Left renal cortex interstitium (tissue), 4 donors: Measurements from ENCODE around the gene BECN2. TPM values are rescaled to one million over a fixed set of nuclear protein-coding genes. Genes with fewer than 3 reads are reported as not detected.

Experiments used
- DNase-seq, 4 donors: peaks; one replicate each; pipeline ENCODE4 v3.0.0-alpha.2; 2013; ENCODE audit warnings: low read depth in 4 of 4, low spot score in 2 of 4, missing footprints in 1 of 4
- polyA plus RNA-seq, 4 donors: library from polyadenylated mRNA; unstranded; fragments of 120-200 nt; gene quantifications; one replicate each; pipeline ENCODE4 v1.2.1, GENCODE V29; 2013; ENCODE audit not compliant: insufficient read length in 4 of 4

BECN2 gene
- not detected for polyA plus RNA-seq

DNA sequence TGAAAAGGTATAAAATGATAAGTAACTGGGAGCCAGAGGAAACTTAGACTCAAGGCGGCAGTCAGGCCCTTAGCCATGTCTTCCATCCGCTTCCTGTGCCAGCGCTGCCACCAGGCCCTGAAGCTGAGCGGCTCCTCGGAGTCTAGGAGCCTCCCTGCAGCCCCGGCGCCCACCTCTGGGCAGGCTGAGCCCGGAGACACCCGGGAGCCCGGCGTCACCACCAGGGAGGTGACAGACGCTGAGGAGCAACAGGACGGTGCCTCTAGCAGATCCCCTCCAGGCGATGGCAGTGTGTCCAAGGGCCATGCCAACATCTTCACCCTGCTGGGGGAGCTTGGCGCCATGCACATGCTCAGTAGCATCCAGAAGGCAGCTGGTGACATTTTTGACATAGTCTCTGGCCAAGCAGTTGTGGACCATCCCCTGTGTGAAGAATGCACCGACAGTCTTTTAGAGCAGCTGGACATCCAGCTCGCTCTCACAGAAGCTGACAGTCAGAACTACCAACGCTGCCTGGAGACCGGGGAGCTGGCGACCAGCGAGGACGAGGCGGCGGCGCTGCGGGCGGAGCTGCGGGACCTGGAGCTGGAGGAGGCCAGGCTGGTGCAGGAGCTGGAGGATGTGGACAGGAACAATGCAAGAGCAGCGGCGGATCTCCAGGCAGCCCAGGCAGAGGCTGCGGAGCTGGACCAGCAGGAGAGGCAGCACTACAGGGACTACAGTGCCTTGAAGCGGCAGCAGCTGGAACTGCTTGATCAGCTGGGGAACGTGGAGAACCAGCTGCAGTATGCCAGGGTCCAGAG is at the start of gene BECN2:
Gene BECN2 (plus strand): TSS at position 76 of the 803 bp plus-strand sequence. CDS start 0 bp downstream, at position 76.
- no peak for DNase-seq

DNA sequence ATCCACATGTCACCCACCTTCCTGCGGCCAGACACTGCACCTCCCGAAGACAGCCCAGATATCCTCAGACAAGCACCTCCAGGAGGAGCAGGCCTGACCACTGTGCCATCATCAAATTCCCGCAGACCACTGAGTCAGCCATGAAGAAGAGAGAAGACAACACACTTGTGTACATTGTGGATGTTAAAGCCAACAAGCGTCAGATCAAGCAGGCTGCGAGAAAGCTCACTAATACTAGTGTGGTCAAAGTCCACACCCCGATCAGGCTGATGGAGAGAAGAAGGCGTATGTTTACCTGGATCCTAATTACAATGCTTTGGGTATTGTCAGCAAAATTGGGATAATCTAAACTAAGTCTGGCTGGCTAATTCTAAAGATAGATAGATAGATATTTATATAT is 41.4 kb upstream of the BECN2 start:
- no peak for DNase-seq

DNA sequence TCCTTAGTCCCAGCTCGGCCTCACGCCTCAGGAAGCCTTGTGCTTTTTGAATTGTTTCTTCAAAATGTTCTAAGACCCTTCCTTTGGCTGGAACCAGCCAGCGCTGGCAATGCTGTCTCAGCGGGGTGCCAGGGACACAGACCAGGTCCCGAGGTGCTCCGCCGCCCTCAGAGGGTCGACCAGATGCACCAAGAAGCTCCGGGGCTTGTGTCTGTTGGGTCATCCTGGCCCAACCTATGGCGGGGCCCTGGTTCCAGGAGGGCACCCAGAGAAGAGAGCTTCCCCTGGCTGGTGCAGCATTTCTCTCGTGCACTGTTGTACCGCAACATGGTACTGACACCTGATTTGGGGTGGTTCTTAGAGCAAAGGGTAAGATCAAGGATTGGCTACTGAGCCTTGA is 40.1 kb upstream of the BECN2 start:
- DNase-seq: no peak

DNA sequence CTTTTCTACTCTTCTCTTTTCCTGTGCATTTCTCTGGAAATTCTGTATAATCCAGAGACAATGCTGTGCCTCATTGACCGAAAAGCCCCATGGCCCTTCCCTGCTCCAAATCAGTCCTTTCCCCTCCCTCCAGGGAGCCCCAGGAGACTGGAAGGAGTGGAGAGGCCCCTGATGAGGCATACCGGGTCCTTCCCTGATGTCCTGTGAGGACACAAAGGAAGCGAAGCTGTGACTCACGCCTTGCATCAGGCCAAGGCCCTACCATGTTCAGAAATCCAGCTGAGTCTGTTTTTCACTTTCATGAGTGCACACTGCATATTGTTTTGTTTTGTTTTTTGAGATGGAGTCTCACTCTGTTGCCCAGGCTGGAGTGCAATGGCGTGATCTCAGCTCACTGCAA is 38.7 kb upstream of the BECN2 start:
- no peak for DNase-seq

DNA sequence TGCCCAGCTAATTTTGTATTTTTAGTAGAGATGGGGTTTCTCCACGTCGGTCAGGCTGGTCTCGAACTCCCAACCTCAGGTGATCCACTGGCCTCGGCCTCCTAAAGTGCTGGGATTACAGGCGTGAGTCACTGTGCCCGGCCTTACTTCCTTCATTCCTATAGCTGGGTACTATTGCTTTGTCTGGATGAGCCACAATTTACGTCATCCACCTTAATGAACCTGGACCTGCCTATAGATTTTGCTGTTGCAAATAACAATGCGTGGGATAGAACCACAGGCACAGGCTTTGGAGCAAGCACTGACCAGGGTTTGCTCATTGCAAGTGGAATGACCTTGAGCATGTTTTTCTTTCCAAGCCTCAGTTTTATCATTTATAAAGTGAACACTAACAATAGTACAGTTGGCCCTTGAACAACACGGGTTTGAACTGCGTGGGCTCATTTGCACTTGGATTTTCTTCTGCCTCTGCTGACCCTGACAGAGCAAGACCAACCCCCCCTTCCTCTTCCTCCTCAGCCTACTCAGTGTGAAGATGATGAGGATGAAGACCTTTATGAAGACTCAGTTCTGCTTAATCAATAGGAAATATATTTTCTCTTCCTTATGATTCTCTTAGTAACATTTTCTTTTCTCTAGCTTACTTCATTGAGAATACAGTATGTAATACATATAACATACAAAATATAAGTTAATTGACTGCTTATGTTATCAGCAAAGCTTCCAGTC is 33.3 kb upstream of the BECN2 start:
- no peak for DNase-seq

DNA sequence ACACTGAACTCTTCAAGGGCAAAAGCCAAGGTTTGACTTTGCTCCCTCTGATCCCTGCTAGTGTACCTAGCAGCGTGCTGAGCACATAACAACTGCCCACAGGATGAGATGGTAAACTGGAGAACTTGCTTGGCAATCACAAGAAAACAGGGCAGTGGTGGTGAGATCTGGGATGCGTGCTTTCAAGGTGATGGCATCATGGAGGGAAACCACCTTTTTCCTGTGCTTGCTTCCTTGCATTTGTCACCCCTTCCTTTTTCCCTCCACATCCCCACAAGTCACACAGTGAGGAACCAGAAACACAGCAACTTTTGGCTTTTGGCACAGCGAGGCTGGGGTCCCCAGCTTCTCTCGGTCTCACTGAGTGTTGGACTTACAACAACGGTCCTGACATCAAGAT is 31.4 kb upstream of the BECN2 start:
- DNase-seq: no peak

DNA sequence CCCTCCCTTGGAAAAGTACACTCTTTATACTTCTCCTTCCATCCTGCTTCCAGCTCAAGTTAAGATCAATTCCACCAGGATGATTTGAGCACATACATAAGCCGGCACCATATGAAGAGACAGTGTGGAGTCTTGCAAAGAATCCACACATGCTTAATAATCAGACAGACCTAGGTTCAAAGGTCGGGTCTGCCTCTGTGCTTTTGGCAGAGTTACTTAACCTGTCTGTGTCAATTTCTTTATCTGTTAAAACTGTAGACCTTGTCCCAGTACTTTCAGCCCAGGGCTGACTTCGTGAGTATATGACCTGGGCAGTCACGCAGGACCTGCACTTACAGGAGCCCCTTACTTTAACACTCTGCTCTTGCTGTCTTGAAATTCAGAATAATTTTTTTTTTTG is 30.2 kb upstream of the BECN2 start:
- DNase-seq: no peak

GRCh38 chr1:241932845-241933244 is 24.7 kb upstream of the BECN2 start:
- DNase-seq: no peak

- peak in 2 of 4 donors; percentile 7 to 45 for DNase-seq
Measured at GRCh38 chr1:241934201-241934848, 23.2 kb upstream of the BECN2 start.

- DNase-seq: no peak
Measured at GRCh38 chr1:241934866-241935265, 22.7 kb upstream of the BECN2 start.

- DNase-seq: no peak
Measured at GRCh38 chr1:241939798-241940197, 17.8 kb upstream of the BECN2 start.

- DNase-seq: no peak
Measured at GRCh38 chr1:241942738-241943137, 14.8 kb upstream of the BECN2 start.

DNA sequence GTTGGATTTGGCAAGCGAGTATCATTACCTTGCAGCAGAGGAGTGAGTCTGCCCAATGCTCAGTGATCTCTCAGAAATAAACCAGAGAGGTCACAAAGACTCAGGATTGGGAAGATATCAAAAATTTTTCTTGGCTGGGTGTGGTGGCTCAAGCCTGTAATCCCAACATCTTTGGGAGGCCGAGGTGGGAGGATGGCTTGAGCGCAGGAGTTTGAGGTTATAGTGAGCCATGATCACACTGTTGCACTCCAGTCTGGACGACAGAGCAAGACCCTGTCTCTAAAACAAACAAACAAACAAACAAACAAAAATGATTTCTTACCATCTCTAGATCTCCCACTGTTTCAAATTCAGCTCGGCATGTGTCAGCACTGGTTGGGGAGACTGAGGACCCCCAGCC is 13.3 kb upstream of the BECN2 start:
- DNase-seq: no peak

DNA sequence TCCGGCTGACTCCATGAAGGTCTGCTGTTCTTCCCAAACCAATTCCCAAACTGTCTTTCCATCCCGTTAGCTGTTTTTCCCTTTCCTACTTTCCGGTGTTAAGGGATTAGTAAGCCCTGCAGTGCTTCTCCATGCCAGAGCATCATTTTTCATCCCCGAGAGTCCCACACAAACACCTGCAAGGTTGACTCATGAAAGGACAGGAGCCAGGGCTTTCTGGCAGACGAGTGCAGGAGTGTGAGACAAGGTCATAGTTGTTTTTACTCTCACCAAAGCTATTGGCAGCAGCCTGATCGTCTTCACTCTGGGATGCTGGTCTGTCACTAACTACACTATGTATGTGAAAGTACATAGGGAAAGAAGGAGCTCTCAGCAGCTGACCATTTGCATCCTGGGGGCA is 10.2 kb upstream of the BECN2 start:
- no peak for DNase-seq

- no peak for DNase-seq
Measured at GRCh38 chr1:241950390-241950789, 7.2 kb upstream of the BECN2 start.

GRCh38 chr1:241962153-241962552 is 4.6 kb downstream of the BECN2 start:
- DNase-seq: no peak

GRCh38 chr1:241963722-241964121 is 6.2 kb downstream of the BECN2 start:
- no peak for DNase-seq

GRCh38 chr1:241964550-241965282 is 7.1 kb downstream of the BECN2 start:
- no peak for DNase-seq

- no peak for DNase-seq
Measured at GRCh38 chr1:241968611-241969010, 11.0 kb downstream of the BECN2 start.

DNA sequence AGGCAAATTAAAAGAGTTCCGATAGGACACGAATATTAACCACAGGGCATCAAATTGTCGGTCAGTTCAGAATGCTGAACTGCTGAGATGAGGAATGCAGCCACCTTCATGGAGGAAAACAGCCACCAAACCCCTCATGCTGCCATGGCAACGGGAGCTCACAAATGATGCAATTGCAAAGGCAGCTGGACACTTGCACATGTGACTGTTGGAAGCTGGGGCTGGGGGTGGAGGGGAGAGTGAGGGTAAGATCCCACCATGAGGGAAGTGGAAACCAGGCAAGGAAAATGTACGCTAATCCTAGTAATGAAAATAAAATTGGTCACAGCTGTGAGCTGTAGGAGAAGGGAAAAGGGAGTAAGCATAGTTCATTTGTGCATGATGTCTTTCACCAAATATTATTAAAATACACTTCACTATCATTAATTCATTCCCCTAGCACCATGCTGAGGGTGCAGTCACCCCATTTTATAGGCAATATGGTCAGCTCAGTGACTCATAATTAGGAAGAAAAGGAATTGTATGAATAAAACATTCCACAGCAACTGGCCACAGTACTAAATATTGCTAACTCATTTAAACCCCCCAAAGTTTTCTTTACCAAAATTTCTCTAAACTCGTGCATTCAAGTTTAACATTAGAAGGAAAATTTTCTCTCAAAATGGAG is 15.3 kb downstream of the BECN2 start:
- DNase-seq: no peak
